Measurements from ENCODE around the gene NAPSA.

NAPSA gene

GRCh38 chr19:50406156-50406820 is 40.8 kb upstream of the NAPSA start:
- no peak for TF ChIP-seq CTCF (IDR thresholded peaks at IDR 0.05; ENCODE audit: low read depth, low read length)
- DNase-seq (ENCODE audit: extremely low read depth, low read depth) = no peak

GRCh38 chr19:50402544-50403301 is 37.3 kb upstream of the NAPSA start:
- DNase-seq (ENCODE audit: extremely low read depth, low read depth) = no peak
- no peak for TF ChIP-seq CTCF (IDR thresholded peaks at IDR 0.05; ENCODE audit: low read depth, low read length)

- TF ChIP-seq CTCF (IDR thresholded peaks at IDR 0.05; ENCODE audit: low read depth, low read length) = no peak; the same call in 1 of the 2 replicates
Measured at GRCh38 chr19:50401605-50402450, 36.4 kb upstream of the NAPSA start.

GRCh38 chr19:50399368-50399745 is 33.9 kb upstream of the NAPSA start:
- DNase-seq (ENCODE audit: extremely low read depth, low read depth) = no peak
- no peak for TF ChIP-seq CTCF (IDR thresholded peaks at IDR 0.05; ENCODE audit: low read depth, low read length)

More at GRCh38 chr19:50401605-50402450, 36.4 kb upstream of the NAPSA start:
- DNase-seq (ENCODE audit: extremely low read depth, low read depth) = no peak

- TF ChIP-seq CTCF (IDR thresholded peaks at IDR 0.05; ENCODE audit: low read depth, low read length) = no peak
- DNase-seq (ENCODE audit: extremely low read depth, low read depth) = no peak
Measured at GRCh38 chr19:50398675-50399367, 33.4 kb upstream of the NAPSA start.

- DNase-seq (ENCODE audit: extremely low read depth, low read depth) = no peak
- no peak for TF ChIP-seq CTCF (IDR thresholded peaks at IDR 0.05; ENCODE audit: low read depth, low read length)
Measured at GRCh38 chr19:50394017-50394416, 28.6 kb upstream of the NAPSA start.
